HFF-Myc (cell line): ENCODE results near the gene WDR37.

Experiments
- DNase-seq: peaks from one replicate; pipeline ENCODE4 v3.0.0-alpha.2; 2011; ENCODE audit warnings: low read depth; ENCODE audit errors: extremely low read depth
- H3K4me3 ChIP-seq: replicated peaks from 2 replicates; pipeline ENCODE4 v1.5.1; 2011; ENCODE audit warnings: low read depth, mild to moderate bottlenecking, control low read depth, low read length
- CTCF ChIP-seq: IDR thresholded peaks from 2 replicates; pipeline ENCODE4 v1.5.1; 2012; ENCODE audit warnings: mild to moderate bottlenecking, low read depth, low read length, control low read depth; ENCODE audit errors: missing control alignments

WDR37 gene

GRCh38 chr10:1120801-1121211 is 64.6 kb downstream of the WDR37 start:
- no peak for TF ChIP-seq CTCF
- H3K4me3 ChIP-seq: no peak overlapping the region
- no peak for DNase-seq

- no peak overlapping the region for H3K4me3 ChIP-seq
- DNase-seq: no peak
- TF ChIP-seq CTCF: no peak
These were observed 65.2 kb downstream of the WDR37 start for GRCh38 chr10:1121271-1121970.

GRCh38 chr10:1122349-1122748 is 66.2 kb downstream of the WDR37 start:
- DNase-seq: no peak
- no peak for TF ChIP-seq CTCF
- H3K4me3 ChIP-seq: no peak overlapping the region

- H3K4me3 ChIP-seq: no peak overlapping the region
- TF ChIP-seq CTCF: no peak
- no peak for DNase-seq
These were observed 67.0 kb downstream of the WDR37 start for GRCh38 chr10:1123198-1123597.

- no peak overlapping the region for H3K4me3 ChIP-seq
- TF ChIP-seq CTCF: no peak
- no peak for DNase-seq
These were observed 67.8 kb downstream of the WDR37 start for GRCh38 chr10:1123972-1124371.

- no peak overlapping the region for H3K4me3 ChIP-seq
- no peak for TF ChIP-seq CTCF
- DNase-seq: no peak
These were observed 68.6 kb downstream of the WDR37 start for GRCh38 chr10:1124796-1125195.

GRCh38 chr10:1126461-1126860 is 70.3 kb downstream of the WDR37 start:
- no peak for DNase-seq
- TF ChIP-seq CTCF: no peak
- no peak overlapping the region for H3K4me3 ChIP-seq
